ENCODE measurements around the gene SPATA9. TPM values are rescaled to one million over a fixed set of nuclear protein-coding genes. Genes with fewer than 3 reads are reported as not detected.
"Not testable (repeated sequence)": the region's sequence is repeated elsewhere in the genome, so short reads cannot be mapped to it uniquely, and the experiment has no call there.

The SPATA9 gene
- total RNA-seq, 1 donor from 2014 or later: not detected

GRCh38 chr5:95649274-95649673 is 33.5 kb downstream of the SPATA9 start:
- H3K4me3 ChIP-seq (ENCODE audit: low read depth, low read length): no peak overlapping the region
- no peak for TF ChIP-seq CTCF (conservative IDR thresholded peaks at IDR 0.05; ENCODE audit: low read depth, low read length)
- no peak for DNase-seq (ENCODE audit: low read depth)

- DNase-seq (ENCODE audit: low read depth): no peak
- no peak overlapping the region for H3K4me3 ChIP-seq (ENCODE audit: low read depth, low read length)
Measured at GRCh38 chr5:95647886-95648860, 34.6 kb downstream of the SPATA9 start.

GRCh38 chr5:95646569-95647431 is 36.0 kb downstream of the SPATA9 start, which contains the start of gene RFESD:
RFESD (plus strand) TSS chr5:95646777; CDS start chr5:95652272, 5,495 bp downstream.
- DNase-seq (ENCODE audit: low read depth): no peak
- peak; percentile 25 for TF ChIP-seq CTCF (conservative IDR thresholded peaks at IDR 0.05; ENCODE audit: low read depth, low read length)
- peak within 1 kb of the TSS; percentile 59 for H3K4me3 ChIP-seq (ENCODE audit: low read depth, low read length)

More at GRCh38 chr5:95647886-95648860, 34.6 kb downstream of the SPATA9 start:
- no peak for TF ChIP-seq CTCF (conservative IDR thresholded peaks at IDR 0.05; ENCODE audit: low read depth, low read length)

GRCh38 chr5:95646226-95646568 is 36.6 kb downstream of the SPATA9 start:
- not testable (repeated sequence) for DNase-seq (ENCODE audit: low read depth)
- H3K4me3 ChIP-seq (ENCODE audit: low read depth, low read length): peak overlapping the region; percentile 59

GRCh38 chr5:95644351-95645042 is 38.3 kb downstream of the SPATA9 start:
- no peak overlapping the region for H3K4me3 ChIP-seq (ENCODE audit: low read depth, low read length)
- DNase-seq (ENCODE audit: low read depth): no peak
- TF ChIP-seq CTCF (conservative IDR thresholded peaks at IDR 0.05; ENCODE audit: low read depth, low read length): peak; percentile 92

- DNase-seq (ENCODE audit: low read depth): no peak
- no peak overlapping the region for H3K4me3 ChIP-seq (ENCODE audit: low read depth, low read length)
- no peak for TF ChIP-seq CTCF (conservative IDR thresholded peaks at IDR 0.05; ENCODE audit: low read depth, low read length)
Measured at GRCh38 chr5:95643152-95643551, 39.6 kb downstream of the SPATA9 start.
